HCT116 (cell line): ENCODE results near the gene PSAP.
"Not testable (repeated sequence)": the region's sequence is repeated elsewhere in the genome, so short reads cannot be mapped to it uniquely, and the experiment has no call there.

Experiments used
- ATF3 ChIP-seq: IDR thresholded peaks from 2 replicates; pipeline ENCODE4 v1.6.1; 2012
- CEBPB ChIP-seq: IDR thresholded peaks from 2 replicates; pipeline ENCODE4 v1.6.1; 2012; ENCODE audit warnings: low read depth
- EGR1 ChIP-seq: IDR thresholded peaks from 2 replicates; pipeline ENCODE4 v1.6.1; 2012; ENCODE audit warnings: low read depth
- EZH2 ChIP-seq: fragments of 200-600 bp; sonication (generic); IDR thresholded peaks from 2 replicates; pipeline ENCODE4 v1.6.1; 2017; ENCODE audit warnings: antibody characterized with exemption, mixed run types
- EZH2phosphoT487 ChIP-seq: fragments of 200-600 bp; IDR thresholded peaks from 2 replicates; pipeline ENCODE4 v1.6.1; 2018; ENCODE audit warnings: antibody characterized with exemption, borderline replicate concordance
- JUND ChIP-seq: IDR thresholded peaks from 2 replicates; pipeline ENCODE4 v1.6.1; 2012
- POLR2A ChIP-seq: IDR thresholded peaks from 2 replicates; pipeline ENCODE4 v1.7.0; 2011; ENCODE audit warnings: borderline replicate concordance; ENCODE audit not compliant: insufficient read depth, insufficient read length; ENCODE audit errors: extremely low read depth
- POLR2AphosphoS5 ChIP-seq: IDR thresholded peaks from 2 replicates; pipeline ENCODE4 v1.6.1; 2011; ENCODE audit warnings: mild to moderate bottlenecking, low read depth, low read length, moderate library complexity
- SIN3A ChIP-seq: IDR thresholded peaks from 2 replicates; pipeline ENCODE4 v1.6.1; 2012; ENCODE audit warnings: low read depth
- TCF7L2 ChIP-seq: IDR thresholded peaks from 2 replicates; pipeline ENCODE4 v1.7.0; 2011; ENCODE audit warnings: borderline replicate concordance, inconsistent platforms; ENCODE audit not compliant: insufficient read depth, insufficient read length; ENCODE audit errors: extremely low read depth
- YY1 ChIP-seq: IDR thresholded peaks from 2 replicates; pipeline ENCODE4 v1.6.1; 2011; ENCODE audit warnings: low read length, low read depth, moderate library complexity, mild to moderate bottlenecking; ENCODE audit not compliant: insufficient replicate concordance; ENCODE audit errors: extremely low read depth
- ZNF274 ChIP-seq: fragments of 200-500 bp; sonication (Bioruptor generic); IDR thresholded peaks from 2 replicates; pipeline ENCODE4 v1.6.1; 2014; ENCODE audit warnings: mild to moderate bottlenecking, low read depth, low read length, inconsistent platforms
- TF ChIP-seq, protein P1 (sequence below), 3 experiments: fragments of 200-600 bp in 1 of 3; sonication (generic) in 1 of 3; IDR thresholded peaks in 2 of 3; conservative IDR thresholded peaks in 1 of 3; 2 replicates each; pipeline ENCODE4 v1.5.1; 2012 to 2017; ENCODE audit warnings: low read depth in 2 of 3, low read length in 2 of 3, antibody characterized with exemption in 1 of 3, borderline replicate concordance in 1 of 3, control low read depth in 1 of 3, mild to moderate bottlenecking in 1 of 3, mixed read lengths in 1 of 3, mixed run types in 1 of 3, moderate library complexity in 1 of 3; ENCODE audit not compliant: insufficient read depth in 1 of 3
- TF ChIP-seq, protein P2 (sequence below): IDR thresholded peaks from 2 replicates; pipeline ENCODE4 v1.6.1; 2011; ENCODE audit warnings: mild to moderate bottlenecking, low read length, moderate library complexity; ENCODE audit not compliant: insufficient replicate concordance; ENCODE audit errors: extremely low read depth

GRCh38 chr10:71881307-71881624 lies 30.2 kb upstream of the PSAP start:
- not testable (repeated sequence) for TF ChIP-seq EZH2, POLR2A, TCF7L2, ZNF274, CEBPB, POLR2AphosphoS5, YY1, ATF3, SIN3A, EGR1, EZH2phosphoT487, JUND
- TF ChIP-seq, protein P1, sequence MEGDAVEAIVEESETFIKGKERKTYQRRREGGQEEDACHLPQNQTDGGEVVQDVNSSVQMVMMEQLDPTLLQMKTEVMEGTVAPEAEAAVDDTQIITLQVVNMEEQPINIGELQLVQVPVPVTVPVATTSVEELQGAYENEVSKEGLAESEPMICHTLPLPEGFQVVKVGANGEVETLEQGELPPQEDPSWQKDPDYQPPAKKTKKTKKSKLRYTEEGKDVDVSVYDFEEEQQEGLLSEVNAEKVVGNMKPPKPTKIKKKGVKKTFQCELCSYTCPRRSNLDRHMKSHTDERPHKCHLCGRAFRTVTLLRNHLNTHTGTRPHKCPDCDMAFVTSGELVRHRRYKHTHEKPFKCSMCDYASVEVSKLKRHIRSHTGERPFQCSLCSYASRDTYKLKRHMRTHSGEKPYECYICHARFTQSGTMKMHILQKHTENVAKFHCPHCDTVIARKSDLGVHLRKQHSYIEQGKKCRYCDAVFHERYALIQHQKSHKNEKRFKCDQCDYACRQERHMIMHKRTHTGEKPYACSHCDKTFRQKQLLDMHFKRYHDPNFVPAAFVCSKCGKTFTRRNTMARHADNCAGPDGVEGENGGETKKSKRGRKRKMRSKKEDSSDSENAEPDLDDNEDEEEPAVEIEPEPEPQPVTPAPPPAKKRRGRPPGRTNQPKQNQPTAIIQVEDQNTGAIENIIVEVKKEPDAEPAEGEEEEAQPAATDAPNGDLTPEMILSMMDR (IDR thresholded peaks at IDR 0.05 in 2 of 3, conservative IDR thresholded peaks at IDR 0.05 in 1 of 3; ENCODE audit: borderline replicate concordance in 1 of 3, insufficient read depth in 1 of 3, low read depth in 2 of 3, low read length in 2 of 3): not testable (repeated sequence)
- TF ChIP-seq, protein P2, sequence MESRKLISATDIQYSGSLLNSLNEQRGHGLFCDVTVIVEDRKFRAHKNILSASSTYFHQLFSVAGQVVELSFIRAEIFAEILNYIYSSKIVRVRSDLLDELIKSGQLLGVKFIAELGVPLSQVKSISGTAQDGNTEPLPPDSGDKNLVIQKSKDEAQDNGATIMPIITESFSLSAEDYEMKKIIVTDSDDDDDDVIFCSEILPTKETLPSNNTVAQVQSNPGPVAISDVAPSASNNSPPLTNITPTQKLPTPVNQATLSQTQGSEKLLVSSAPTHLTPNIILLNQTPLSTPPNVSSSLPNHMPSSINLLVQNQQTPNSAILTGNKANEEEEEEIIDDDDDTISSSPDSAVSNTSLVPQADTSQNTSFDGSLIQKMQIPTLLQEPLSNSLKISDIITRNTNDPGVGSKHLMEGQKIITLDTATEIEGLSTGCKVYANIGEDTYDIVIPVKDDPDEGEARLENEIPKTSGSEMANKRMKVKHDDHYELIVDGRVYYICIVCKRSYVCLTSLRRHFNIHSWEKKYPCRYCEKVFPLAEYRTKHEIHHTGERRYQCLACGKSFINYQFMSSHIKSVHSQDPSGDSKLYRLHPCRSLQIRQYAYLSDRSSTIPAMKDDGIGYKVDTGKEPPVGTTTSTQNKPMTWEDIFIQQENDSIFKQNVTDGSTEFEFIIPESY: not testable (repeated sequence)
